H1 (cell line): ENCODE measurements around the gene ARL5A.

Experiments used
- EP300 ChIP-seq, 2 experiments: IDR thresholded peaks; 1 replicate in 1 of 2; 2 replicates in 1 of 2; pipeline ENCODE4 v1.6.1; 2011 to 2012; ENCODE audit warnings: low read depth in 2 of 2, low read length in 2 of 2, mild to moderate bottlenecking in 2 of 2, borderline replicate concordance in 1 of 2, inconsistent platforms in 1 of 2, moderate library complexity in 1 of 2
- MAFK ChIP-seq: IDR thresholded peaks from 2 replicates; pipeline ENCODE4 v1.6.1; 2012; ENCODE audit warnings: low read depth, mild to moderate bottlenecking, improper control_type of control experiment, low read length
- POLR2A ChIP-seq, 2 experiments: IDR thresholded peaks; 1 replicate in 1 of 2; 2 replicates in 1 of 2; pipeline ENCODE4 v1.6.1; 2011; ENCODE audit warnings: low read depth in 2 of 2, low read length in 2 of 2, mild to moderate bottlenecking in 2 of 2; ENCODE audit errors: control extremely low read depth in 1 of 2
- SIN3A ChIP-seq, 2 experiments: IDR thresholded peaks in 1 of 2; conservative IDR thresholded peaks in 1 of 2; 2 replicates each; pipeline ENCODE4 v1.6.1; 2011 to 2012; ENCODE audit warnings: low read length in 2 of 2, improper control_type of control experiment in 1 of 2, low read depth in 1 of 2, mild to moderate bottlenecking in 1 of 2
- SP1 ChIP-seq: IDR thresholded peaks from 2 replicates; pipeline ENCODE4 v1.6.1; 2011; ENCODE audit warnings: low read depth, low read length
- TF ChIP-seq, protein P1 (sequence below), 3 experiments: IDR thresholded peaks; 1 replicate in 2 of 3; 2 replicates in 1 of 3; pipeline versions ENCODE4 v1.5.1 to v1.6.1; 2011; ENCODE audit warnings: low read length in 3 of 3, mild to moderate bottlenecking in 3 of 3, inconsistent platforms in 2 of 3, low read depth in 1 of 3, moderate library complexity in 1 of 3; ENCODE audit not compliant: insufficient read depth in 1 of 3; ENCODE audit errors: control extremely low read depth in 1 of 3

- TF ChIP-seq, protein P1, sequence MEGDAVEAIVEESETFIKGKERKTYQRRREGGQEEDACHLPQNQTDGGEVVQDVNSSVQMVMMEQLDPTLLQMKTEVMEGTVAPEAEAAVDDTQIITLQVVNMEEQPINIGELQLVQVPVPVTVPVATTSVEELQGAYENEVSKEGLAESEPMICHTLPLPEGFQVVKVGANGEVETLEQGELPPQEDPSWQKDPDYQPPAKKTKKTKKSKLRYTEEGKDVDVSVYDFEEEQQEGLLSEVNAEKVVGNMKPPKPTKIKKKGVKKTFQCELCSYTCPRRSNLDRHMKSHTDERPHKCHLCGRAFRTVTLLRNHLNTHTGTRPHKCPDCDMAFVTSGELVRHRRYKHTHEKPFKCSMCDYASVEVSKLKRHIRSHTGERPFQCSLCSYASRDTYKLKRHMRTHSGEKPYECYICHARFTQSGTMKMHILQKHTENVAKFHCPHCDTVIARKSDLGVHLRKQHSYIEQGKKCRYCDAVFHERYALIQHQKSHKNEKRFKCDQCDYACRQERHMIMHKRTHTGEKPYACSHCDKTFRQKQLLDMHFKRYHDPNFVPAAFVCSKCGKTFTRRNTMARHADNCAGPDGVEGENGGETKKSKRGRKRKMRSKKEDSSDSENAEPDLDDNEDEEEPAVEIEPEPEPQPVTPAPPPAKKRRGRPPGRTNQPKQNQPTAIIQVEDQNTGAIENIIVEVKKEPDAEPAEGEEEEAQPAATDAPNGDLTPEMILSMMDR (IDR thresholded peaks at IDR 0.05; ENCODE audit: control extremely low read depth in 1 of 3, insufficient read depth in 1 of 3, low read depth in 1 of 3, low read length in 3 of 3) = no peak
- TF ChIP-seq SP1 (no peak), EP300 (IDR thresholded peaks at IDR 0.05; ENCODE audit: borderline replicate concordance in 1 of 2, low read depth in 2 of 2, low read length in 2 of 2) (no peak), MAFK (no peak), SIN3A (conservative IDR thresholded peaks at IDR 0.05 in 1 of 2, IDR thresholded peaks at IDR 0.05 in 1 of 2; ENCODE audit: low read depth in 1 of 2, low read length in 2 of 2) (no peak), POLR2A (IDR thresholded peaks at IDR 0.05; ENCODE audit: control extremely low read depth in 1 of 2, low read depth in 2 of 2, low read length in 2 of 2) (no peak)
These were observed 5.8 kb upstream of the ARL5A start for GRCh38 chr2:151833984-151834383.
